HG03280 (cell line): ENCODE data around the gene ZNF148.

Experiments
- ATAC-seq: cut with Tn5 transposase; IDR thresholded peaks from one replicate; pipeline ENCODE4 v1.9.1; 2021; ENCODE audit warnings: mild to moderate bottlenecking, moderate library complexity; ENCODE audit not compliant: unreplicated experiment

ZNF148 gene

DNA sequence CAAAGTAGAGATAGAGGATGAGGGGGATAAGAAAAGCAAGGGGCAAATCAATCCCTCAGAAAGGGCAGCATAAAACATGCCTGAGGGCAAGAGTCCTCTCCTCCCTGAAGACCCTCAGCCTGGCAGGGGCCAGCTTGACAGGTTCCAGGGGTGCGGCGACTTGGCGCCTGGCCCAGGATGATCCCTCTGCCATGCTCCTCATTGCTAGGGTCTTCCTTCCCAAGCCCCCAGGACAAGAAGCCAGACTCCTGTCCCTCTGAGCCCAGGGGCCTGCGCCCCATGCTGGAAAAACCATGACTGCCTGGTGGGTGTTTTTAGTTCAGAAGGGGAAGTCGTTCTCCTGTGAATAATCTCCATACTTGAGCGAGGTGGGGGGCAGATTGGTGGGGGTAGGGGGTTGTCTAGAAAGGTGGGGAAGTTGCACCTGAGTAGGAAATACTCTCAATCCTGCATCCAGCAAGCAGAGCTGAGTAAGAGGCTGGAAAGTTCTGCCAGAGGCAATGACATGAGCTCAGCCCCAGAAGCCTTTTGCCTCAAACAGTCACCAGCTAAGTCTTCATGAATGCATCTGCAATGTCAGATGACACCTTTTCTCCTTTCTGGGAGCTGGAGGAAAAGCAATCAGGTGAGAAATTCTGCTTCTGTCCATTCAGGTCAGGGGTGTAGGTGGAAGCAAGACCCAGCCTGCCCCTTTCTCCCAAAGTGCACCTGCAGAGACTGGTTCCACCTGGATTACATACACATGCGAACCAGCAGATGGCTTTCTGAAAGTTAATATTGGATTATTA is 180.9 kb downstream of the ZNF148 start:
- no peak for ATAC-seq

- ATAC-seq: peak; percentile 78
Observed at GRCh38 chr3:125192190-125193035, 182.7 kb downstream of the ZNF148 start.

DNA sequence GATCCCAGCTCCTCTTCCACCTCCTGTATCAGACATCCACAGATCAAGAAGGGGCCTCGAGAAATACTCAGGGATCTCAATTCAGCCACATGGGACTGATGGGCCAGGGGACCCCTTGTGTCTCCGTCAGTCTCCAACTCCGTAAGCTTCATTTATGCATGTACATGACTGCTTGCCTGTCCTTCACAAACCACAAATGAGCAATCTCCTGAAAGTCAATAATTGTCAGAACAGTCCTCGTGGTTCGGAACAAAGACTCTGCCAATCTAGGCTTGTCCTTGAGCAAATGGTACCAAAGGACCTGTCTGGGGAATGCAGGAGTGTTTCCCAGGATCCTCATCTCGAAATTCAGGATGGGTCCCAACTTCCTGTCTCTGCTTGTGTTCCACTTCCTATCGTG is 183.4 kb downstream of the ZNF148 start:
- ATAC-seq: no peak

DNA sequence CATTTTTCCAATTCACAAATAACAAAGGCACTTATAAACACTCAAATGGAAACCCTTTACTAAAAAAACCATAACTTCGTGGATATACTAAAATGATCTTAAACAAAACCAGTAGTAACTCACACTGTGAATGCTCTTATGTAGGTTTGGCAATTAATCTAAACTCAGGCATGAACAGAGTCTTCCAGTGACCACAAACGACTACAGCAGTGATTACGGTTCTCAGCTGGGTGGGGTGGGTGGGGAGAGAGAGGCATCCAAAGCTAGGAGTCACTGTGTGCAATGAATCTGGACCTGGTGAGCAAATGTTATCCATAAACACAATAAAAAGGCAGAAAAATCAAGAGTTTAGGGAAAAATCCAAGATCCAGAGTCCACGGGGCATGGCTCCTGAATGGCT is 183.9 kb downstream of the ZNF148 start:
- no peak for ATAC-seq

GRCh38 chr3:125190786-125191185 is 184.3 kb downstream of the ZNF148 start:
- no peak for ATAC-seq

DNA sequence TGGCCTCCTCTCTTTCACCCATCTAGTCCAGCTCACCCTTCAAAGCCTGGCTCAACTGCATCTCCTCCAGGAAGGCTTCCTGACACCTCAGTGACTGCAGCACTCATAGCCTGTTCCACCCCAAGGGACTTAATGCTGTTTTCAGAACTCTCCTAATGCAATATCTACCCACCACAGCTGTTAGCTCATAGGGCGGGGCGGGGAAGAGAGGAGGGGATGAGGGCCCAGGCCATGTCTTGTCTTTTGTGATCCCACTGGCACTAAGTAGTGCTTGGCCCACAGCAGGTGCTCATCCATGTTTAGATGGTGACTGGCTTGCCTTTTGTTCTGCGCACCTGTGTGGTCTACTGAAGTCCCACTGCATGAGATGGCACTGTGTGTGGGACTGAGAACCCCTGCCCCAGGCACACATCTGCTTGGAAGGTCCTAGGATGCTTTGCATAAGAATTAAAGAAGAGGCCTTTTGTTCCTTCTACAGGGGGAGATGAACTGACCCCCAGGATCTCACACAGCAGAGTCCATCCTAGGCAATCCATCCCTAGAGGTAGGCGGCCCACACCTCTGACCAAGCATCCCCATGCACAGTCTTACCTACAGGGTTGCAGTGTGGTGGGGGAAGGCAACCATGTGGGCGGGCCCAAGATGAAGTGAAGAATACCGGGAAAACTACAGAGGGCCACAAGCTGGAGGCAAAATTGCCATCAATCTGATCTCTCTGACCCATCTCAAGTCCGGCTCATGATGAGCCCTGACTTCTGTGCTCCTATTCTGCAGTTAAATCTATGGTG is 185.6 kb downstream of the ZNF148 start:
- ATAC-seq: no peak

DNA sequence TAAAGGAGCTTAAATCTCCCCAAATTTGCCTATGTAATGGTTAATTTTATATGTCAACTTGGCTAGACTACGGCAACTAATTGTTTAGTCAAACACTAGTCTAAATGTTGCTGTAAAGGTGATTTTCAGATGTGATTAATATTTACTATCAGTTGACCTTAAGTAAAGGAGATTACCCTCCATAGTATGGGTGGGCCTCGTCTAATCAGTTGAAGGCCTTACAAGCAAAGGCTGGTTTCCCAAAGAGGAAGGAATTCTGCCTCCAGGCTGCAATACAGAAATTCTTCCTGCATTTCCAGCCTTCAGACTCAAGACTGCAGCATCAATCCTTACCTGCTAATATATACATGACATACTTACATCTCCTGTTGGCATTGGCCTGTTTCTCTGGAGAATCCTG is 186.2 kb downstream of the ZNF148 start:
- no peak for ATAC-seq

- no peak for ATAC-seq
Observed at GRCh38 chr3:125187599-125187910, 187.6 kb downstream of the ZNF148 start.

- ATAC-seq: no peak
Observed at GRCh38 chr3:125186800-125187598, 188.1 kb downstream of the ZNF148 start.

GRCh38 chr3:125186261-125186787 is 188.8 kb downstream of the ZNF148 start:
- peak; percentile 70 for ATAC-seq

DNA sequence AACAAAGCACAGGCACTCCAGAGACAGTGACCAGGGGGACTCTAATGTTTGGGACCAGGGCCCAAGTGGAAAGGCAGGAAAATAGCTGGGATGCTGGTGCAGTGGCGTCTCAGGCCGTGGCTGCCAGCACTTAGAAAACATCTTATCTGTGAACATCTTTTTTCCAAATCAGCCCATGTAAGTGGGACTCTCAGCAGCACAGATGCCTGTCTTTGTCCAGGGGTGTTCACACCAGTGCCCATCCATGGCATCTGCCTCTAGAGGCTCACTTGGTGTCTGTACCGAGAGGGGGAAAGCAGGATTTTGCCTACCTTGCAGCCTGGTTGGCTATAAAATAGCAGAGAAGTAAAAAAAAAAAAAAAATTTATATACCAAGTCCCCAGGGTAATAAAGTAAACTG is 189.3 kb downstream of the ZNF148 start:
- no peak for ATAC-seq

- ATAC-seq: no peak
Observed at GRCh38 chr3:125179884-125180240, 195.3 kb downstream of the ZNF148 start.

- no peak for ATAC-seq
Observed at GRCh38 chr3:125179143-125179883, 195.8 kb downstream of the ZNF148 start.

- no peak for ATAC-seq
Observed at GRCh38 chr3:125177746-125178145, 197.4 kb downstream of the ZNF148 start.
